Stimulated activated CD8-positive, alpha-beta memory T cell treated with anti-CD3 and anti-CD28 coated beads, Interleukin-15, amount 100 ng/mL, for 1 hour (primary cell): ENCODE results near the gene GLS2.
"Not testable (repeated sequence)": the region's sequence is repeated elsewhere in the genome, so short reads cannot be mapped to it uniquely, and the experiment has no call there.

Source experiments
- DNase-seq: peaks from one replicate; pipeline ENCODE4 v3.0.0-alpha.2; 2020; ENCODE audit warnings: low read depth

The GLS2 gene

DNA sequence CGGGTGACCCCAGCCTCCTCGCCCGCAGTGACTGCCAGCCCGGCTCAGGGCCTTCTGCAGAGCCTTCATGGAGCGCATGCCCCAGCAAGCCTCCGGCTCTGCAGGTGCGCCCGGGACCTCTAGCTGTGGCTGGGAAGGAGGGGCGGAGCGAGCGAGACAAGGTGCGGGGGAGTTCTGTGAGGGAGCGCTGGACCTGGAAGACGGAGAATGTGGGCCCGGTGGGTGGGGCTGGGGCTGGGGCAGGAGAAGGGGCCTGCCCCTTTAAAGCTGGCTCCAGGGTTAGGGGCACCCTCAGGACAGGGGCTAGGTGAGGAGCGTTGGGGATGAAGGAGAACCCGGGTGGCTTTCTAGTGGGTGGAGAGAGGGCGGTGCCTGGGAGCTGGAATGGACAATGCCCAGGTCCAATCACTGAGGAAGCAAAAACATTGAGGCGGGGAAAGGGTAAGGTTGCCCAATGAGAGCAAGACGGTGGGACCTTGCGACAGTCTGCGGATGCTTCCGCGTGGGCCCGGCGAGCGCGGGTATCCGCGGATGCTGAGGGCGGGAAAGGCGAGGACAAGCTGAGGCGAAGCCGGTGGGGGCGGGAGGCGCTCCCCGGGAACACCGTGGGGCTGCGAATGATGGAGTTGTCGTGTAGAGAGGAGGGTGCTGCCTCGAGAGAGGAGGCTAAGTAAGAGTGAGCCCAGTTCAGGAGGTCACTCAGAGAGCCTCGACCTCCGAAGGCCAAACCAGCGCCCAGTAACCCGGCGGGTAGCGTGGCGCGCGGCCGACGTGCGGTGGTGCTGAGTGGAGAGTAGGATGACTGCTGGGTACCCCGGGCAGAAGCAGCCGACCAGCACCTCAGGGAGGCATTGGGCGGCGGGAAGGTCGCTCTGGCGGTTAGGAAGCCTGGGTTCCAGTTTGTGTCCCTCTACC lies at the start of gene GLS2:
TSS of gene GLS2 (minus strand) at position 121 of the 915 bp plus-strand sequence. CDS start at position 78, 43 bp downstream.
- DNase-seq = peak; percentile 46

GRCh38 chr12:56537546-56537945 lies 49.6 kb upstream of the GLS2 start:
- DNase-seq = no peak

DNA sequence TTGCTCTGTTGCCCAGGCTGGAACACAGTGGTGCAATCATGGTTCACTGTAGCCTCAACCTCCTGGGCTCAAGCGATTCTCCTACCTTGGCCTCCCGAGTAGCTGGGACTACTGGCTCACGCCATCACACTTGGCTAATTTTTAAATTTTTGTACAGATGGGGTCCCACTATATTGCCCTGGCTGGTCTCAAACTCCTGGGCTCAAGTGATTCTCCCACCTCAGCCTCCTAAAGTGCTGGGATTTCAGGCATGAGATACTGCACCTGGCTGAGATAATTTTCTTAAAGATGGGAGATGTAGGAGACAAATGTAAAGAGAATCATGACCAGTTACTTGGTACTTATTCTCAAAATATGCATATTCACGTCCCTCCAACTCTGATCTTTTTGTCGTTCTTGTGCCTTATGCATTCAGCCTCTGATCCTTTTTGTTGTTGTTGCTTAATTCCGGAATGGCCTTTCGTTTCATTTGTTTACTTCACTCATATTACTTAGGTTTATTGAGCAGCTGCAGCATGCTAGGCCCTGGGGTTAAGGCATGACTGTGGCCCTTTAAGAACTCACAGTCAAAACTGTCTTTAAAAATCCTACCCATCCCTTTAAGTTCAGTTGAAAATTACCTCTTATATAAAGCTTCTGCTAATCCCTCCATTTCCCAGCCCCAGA lies 42.6 kb upstream of the GLS2 start:
- no peak for DNase-seq

GRCh38 chr12:56529656-56530055 lies 41.7 kb upstream of the GLS2 start:
- DNase-seq = no peak

DNA sequence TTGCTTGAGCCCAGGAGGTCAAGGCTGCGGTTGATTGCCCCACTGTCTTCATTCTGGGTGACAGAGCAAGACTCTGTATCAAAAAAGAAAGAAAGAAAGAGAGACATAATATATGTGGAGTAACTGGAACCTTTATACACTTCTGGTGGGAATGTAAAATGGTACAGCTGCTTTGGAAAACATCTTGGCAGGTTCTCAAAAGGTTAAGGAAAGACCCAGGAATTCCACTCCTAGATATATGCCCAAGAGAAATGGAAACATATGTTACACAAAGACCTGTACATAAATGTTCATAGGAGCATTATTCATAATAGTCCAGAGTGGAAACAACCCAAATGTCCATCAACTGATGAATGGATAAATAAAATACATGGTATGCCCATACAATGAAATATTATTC lies 40.9 kb upstream of the GLS2 start:
- no peak for DNase-seq

DNA sequence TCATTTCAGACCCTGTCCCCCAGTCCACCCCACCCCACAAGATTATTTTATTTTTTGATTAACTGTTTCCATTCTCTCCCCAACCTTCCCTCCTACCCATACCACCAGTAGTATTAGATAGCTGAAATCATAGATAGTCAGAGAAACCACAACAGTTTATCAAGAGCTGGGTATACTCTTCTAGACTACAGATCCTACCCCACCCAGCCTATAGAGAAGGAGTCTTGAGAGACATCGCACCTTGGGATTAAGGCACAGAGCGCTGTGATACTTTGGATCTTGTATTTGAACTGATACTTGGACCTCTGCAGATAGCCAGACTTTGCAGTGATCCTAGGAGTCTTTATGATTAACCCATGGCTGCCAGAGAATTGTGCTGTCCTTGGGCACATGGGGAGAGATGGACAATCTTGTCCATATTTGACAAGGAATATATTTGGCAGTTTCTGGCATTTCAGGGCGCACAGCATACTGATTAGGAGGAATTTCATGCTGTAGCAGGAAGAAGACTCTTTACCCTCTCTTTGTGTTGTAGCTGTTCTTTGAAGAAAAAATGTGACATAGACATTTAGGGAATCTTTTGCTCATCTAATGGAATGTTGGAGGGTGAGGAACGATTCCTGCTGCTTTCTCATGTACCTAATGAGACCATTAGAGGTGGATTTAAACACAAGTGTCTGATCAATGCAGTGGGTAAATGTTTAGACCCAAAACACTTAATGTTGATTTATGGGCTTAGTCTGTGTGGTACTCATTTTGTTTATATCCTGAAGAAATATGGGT lies 34.6 kb upstream of the GLS2 start:
- no peak for DNase-seq

DNA sequence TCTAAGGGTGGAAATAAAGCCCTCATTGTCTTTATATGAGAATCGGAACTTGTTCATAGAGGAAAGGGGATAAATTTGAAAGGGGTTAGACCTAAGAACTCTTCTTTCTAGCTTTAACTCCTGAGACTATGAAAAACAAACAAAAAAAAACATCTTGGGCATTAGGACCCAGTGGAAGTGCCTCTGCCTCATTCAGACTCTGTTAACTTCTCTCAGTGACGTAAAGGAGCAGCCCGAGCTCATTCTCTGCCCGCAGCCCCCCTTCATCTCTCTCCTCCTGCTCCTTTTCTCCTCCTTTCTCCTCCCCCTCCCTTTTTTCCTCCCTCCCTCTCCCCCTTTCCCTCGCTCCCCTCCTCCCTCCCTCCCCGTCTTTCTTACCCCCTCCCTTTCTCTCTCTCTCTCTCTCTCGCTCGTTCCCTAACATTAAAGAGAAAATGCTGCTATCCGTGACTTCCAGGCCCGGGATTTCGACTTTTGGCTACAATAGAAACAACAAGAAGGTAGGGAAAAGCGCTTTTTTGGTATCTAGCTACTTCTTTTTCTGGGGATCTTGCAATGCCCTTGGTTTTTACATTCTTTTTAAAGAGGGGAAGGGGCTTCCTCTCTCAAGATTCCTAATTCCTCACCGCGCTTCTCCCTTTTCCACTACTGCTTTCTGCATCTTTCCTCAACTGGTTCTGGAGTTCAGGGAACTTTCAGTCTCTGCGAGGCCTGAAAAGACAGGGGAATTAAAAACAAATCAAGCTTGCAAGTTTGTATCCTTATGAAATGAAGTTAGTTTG lies 33.8 kb upstream of the GLS2 start, which contains the start of gene RBMS2:
TSS of gene RBMS2 (plus strand) at position 231 of the 782 bp plus-strand sequence. CDS start at position 435, 204 bp downstream.
- peak; percentile 5 for DNase-seq

DNA sequence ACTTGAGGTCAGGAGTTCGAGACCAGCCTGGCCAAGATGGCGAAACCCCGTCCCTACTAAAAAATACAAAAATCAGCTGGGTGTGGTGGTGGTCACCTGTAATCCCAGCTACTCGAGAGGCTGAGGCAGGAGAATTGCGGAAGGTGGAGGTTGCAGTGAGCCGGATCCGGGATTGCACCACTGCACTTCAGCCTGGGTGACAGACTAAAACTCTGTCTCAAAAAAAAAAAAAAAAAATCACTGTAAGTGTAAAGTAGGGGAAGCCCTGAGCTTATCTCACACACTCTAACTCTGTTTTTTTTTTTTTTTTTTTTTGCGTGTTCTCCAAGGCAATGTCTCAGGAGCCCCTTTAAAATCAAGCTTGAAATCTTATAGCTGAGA lies 33.2 kb upstream of the GLS2 start:
- no peak for DNase-seq

DNA sequence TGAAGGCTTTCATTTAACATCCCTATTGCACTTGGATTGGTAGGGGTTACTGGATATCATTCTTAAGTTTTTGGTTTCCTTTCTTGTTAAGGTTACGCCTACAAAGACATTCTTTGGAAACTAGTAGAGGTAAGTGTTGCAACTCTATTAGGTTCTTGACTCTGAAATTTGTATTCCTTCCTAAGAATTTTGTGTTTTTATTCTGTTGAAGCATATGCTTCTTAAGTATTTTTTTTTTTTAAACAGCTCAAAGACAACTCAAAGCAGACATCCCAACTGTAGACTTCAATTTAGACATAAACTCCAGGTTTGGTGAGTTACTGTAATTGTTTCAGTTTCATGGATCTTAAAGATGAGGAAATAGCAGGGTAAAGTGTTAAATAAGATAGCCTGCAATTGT lies 32.5 kb upstream of the GLS2 start:
- no peak for DNase-seq

DNA sequence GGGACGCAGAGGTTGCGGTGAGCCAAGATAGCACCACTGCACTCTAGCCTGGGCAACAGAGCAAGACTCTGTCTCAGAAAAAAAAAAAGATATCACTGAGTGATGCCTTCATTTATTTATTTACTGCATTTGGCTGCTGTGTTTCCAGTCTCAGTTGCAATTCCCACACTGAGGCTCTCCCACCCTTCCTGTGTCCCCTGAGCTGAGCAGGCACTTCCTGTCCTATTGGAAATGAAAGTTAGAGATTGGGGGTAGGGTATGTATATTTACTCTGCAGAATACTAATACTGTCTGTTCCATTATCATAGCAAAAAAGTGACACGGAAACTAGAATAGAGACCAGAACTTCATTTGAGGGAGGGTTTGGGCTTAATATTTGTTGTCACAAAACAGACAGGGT lies 32.1 kb upstream of the GLS2 start:
- DNase-seq = no peak

- no peak for DNase-seq
Observed at GRCh38 chr12:56518570-56518969, 30.6 kb upstream of the GLS2 start.

- DNase-seq = no peak
Observed at GRCh38 chr12:56517854-56518253, 29.9 kb upstream of the GLS2 start.

DNA sequence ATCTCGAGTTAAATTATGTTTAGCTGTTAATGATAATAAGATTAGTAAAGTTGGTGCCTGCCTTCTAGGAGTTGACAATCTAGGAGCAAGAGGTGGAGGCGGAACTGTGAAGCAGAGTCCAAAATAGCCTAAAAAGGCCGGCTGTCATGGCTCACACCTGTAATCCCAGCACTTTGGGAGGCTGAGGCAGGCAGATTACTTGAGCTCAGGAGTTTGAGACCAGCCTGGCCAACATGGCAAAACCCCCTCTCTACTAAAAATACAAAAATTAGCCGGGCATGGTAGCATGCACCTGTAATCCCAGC lies 26.0 kb upstream of the GLS2 start:
- DNase-seq = not testable (repeated sequence)

GRCh38 chr12:56510786-56511185 lies 22.8 kb upstream of the GLS2 start:
- no peak for DNase-seq

GRCh38 chr12:56499879-56500278 lies 11.9 kb upstream of the GLS2 start:
- not testable (repeated sequence) for DNase-seq

GRCh38 chr12:56499452-56499851 lies 11.5 kb upstream of the GLS2 start:
- not testable (repeated sequence) for DNase-seq

DNA sequence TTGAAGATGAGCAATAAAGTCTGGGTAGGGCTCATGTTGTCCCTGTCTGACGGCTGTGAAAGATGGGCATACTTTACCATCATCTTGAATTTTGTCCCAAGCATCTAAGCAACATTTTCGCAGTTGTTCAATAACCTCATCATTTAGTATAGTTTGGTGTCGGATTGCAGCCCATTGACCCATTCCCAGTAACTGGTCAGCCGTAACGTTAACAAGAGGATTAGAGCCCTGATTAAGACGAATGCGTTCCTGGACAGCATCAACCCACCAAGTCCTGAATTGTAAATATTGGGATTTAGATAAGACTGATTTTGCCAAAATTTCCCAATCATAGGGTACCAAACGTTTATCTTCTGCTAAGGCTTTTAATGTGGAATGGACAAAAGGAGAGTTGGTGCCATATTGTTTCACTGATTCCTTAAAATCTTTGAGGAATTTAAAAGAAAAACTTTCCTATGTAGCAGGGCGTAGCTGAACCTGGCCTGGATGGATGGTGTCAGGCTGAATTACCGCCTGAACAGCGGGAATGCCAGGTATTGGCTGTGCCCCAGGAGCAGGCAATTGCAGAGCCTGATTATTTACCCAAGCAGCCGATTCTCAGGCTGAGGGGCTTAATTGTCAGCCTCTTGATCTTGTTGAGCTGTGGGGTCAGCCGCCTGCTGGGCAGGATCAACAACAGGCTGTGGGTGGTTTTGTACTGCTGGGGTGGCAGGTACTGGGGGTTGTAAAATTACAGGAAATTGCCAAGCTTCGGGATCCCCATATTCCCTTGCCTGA lies 10.4 kb upstream of the GLS2 start:
- DNase-seq = not testable (repeated sequence)

- DNase-seq = peak; percentile 42
Observed at GRCh38 chr12:56496704-56497103, 8.7 kb upstream of the GLS2 start.

GRCh38 chr12:56494481-56494880 lies 6.5 kb upstream of the GLS2 start:
- not testable (repeated sequence) for DNase-seq

DNA sequence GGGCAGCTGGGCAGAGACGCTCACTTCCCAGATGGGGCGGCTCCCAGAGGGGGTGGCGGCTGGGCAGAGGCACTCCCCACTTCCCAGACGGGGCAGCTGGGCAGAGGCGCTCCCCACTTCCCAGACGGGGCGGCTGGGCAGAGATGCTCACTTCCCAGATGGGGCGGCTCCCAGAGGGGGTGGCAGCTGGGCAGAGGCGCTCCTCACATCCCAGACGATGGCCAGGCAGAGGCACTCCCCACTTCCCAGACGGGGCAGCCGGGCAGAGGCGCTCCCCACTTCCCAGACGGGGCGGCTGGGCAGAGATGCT lies 6.1 kb upstream of the GLS2 start:
- DNase-seq = not testable (repeated sequence)
